ENCODE data around the gene PDLIM1. TPM values are rescaled to one million over a fixed set of nuclear protein-coding genes. Genes with fewer than 3 reads are reported as not detected.

PDLIM1 gene
- total RNA-seq, 1 donor from 2014 or later: 54.7 TPM

- Histone ChIP-seq H3K4me3 (ENCODE audit: low read depth, low read length) (no peak overlapping the region), H3K27me3 (ENCODE audit: control insufficient read depth, insufficient read depth, low read length) (no peaks in the 10 kb centered on the region), H3K36me3 (ENCODE audit: control insufficient read depth, insufficient read depth, low read length) (no peaks in the 10 kb centered on the region)
- TF ChIP-seq CTCF (IDR thresholded peaks at IDR 0.05; ENCODE audit: insufficient read depth, low read length, poor library complexity, severe bottlenecking): no peak
- no peak for DNase-seq (ENCODE audit: low read depth)
Measured at GRCh38 chr10:95273393-95274312, 17.1 kb downstream of the PDLIM1 start.

GRCh38 chr10:95268438-95268837 is 22.4 kb downstream of the PDLIM1 start:
- H3K27me3 ChIP-seq (ENCODE audit: control insufficient read depth, insufficient read depth, low read length): no peaks in the 10 kb centered on the region
- no peak overlapping the region for H3K4me3 ChIP-seq (ENCODE audit: low read depth, low read length)
- no peak for DNase-seq (ENCODE audit: low read depth)
- H3K36me3 ChIP-seq (ENCODE audit: control insufficient read depth, insufficient read depth, low read length): no peaks in the 10 kb centered on the region
- no peak for TF ChIP-seq CTCF (IDR thresholded peaks at IDR 0.05; ENCODE audit: insufficient read depth, low read length, poor library complexity, severe bottlenecking)

GRCh38 chr10:95267251-95267650 is 23.6 kb downstream of the PDLIM1 start:
- H3K4me3 ChIP-seq (ENCODE audit: low read depth, low read length): no peak overlapping the region
- no peaks in the 10 kb centered on the region for H3K36me3 ChIP-seq (ENCODE audit: control insufficient read depth, insufficient read depth, low read length)
- no peak for DNase-seq (ENCODE audit: low read depth)
- TF ChIP-seq CTCF (IDR thresholded peaks at IDR 0.05; ENCODE audit: insufficient read depth, low read length, poor library complexity, severe bottlenecking): no peak
- H3K27me3 ChIP-seq (ENCODE audit: control insufficient read depth, insufficient read depth, low read length): no peaks in the 10 kb centered on the region

GRCh38 chr10:95266674-95267095 is 24.1 kb downstream of the PDLIM1 start:
- no peak for TF ChIP-seq CTCF (IDR thresholded peaks at IDR 0.05; ENCODE audit: insufficient read depth, low read length, poor library complexity, severe bottlenecking)
- no peaks in the 10 kb centered on the region for H3K36me3 ChIP-seq (ENCODE audit: control insufficient read depth, insufficient read depth, low read length)

GRCh38 chr10:95265572-95265971 is 25.2 kb downstream of the PDLIM1 start:
- Histone ChIP-seq H3K36me3 (ENCODE audit: control insufficient read depth, insufficient read depth, low read length) (no peaks in the 10 kb centered on the region), H3K4me3 (ENCODE audit: low read depth, low read length) (no peak overlapping the region), H3K27me3 (ENCODE audit: control insufficient read depth, insufficient read depth, low read length) (no peaks in the 10 kb centered on the region)
- no peak for TF ChIP-seq CTCF (IDR thresholded peaks at IDR 0.05; ENCODE audit: insufficient read depth, low read length, poor library complexity, severe bottlenecking)
- DNase-seq (ENCODE audit: low read depth): no peak

More at GRCh38 chr10:95266674-95267095, 24.1 kb downstream of the PDLIM1 start:
- DNase-seq (ENCODE audit: low read depth): peak; percentile 96
- Histone ChIP-seq H3K27me3 (ENCODE audit: control insufficient read depth, insufficient read depth, low read length) (no peaks in the 10 kb centered on the region), H3K4me3 (ENCODE audit: low read depth, low read length) (no peak overlapping the region)
